Right atrium auricular region (tissue), 2 donors: ENCODE results near the gene MMEL1. TPM values are rescaled to one million over a fixed set of nuclear protein-coding genes. Genes with fewer than 3 reads are reported as not detected.

Experiments used
- DNase-seq: peaks from one replicate; pipeline ENCODE4 v3.0.0-alpha.2; 2019; ENCODE audit warnings: low spot score
- H3K27ac ChIP-seq, 2 donors: fragments of 200-600 bp; sonication (generic); 1 replicate in 1 of 2; 2 replicates in 1 of 2; pipeline ENCODE4 v1.5.1; 2016 to 2019
- H3K27me3 ChIP-seq, 2 donors: fragments of 200-600 bp; sonication (generic); one replicate each; pipeline versions ENCODE4 v1.5.1 to v1.6.0; 2017 to 2019
- H3K36me3 ChIP-seq: fragments of 200-600 bp; sonication (generic); one replicate; pipeline ENCODE4 v1.5.1; 2016
- H3K4me1 ChIP-seq, 2 donors: fragments of 200-600 bp; sonication (generic); one replicate each; pipeline versions ENCODE4 v1.5.1 to v1.6.0; 2017 to 2019
- H3K4me3 ChIP-seq, 2 donors: fragments of 200-600 bp; sonication (generic); 1 replicate in 1 of 2; 2 replicates in 1 of 2; pipeline ENCODE4 v1.5.1; 2017 to 2019; ENCODE audit warnings: mild to moderate bottlenecking in 1 of 2, moderate library complexity in 1 of 2
- H3K9me3 ChIP-seq, 2 donors: fragments of 200-600 bp; sonication (generic); one replicate each; pipeline ENCODE4 v1.5.1; 2019
- total RNA-seq, 2 donors: library from RNA; depleted of rRNA; stranded (reverse); fragments of >200 nt; gene quantifications; one replicate each; pipeline ENCODE4 v1.1.0, GENCODE V29; 2016
- TF ChIP-seq, protein P1 (sequence below), 2 donors: fragments of 200-600 bp; sonication (generic); IDR thresholded peaks; one replicate each; pipeline ENCODE4 v1.5.1; 2019; ENCODE audit warnings: antibody characterized with exemption in 2 of 2

The MMEL1 gene
- total RNA-seq, 2 donors from 2014 or later: not detected

GRCh38 chr1:2644171-2644570 is 11.4 kb upstream of the MMEL1 start:
- TF ChIP-seq, protein P1, sequence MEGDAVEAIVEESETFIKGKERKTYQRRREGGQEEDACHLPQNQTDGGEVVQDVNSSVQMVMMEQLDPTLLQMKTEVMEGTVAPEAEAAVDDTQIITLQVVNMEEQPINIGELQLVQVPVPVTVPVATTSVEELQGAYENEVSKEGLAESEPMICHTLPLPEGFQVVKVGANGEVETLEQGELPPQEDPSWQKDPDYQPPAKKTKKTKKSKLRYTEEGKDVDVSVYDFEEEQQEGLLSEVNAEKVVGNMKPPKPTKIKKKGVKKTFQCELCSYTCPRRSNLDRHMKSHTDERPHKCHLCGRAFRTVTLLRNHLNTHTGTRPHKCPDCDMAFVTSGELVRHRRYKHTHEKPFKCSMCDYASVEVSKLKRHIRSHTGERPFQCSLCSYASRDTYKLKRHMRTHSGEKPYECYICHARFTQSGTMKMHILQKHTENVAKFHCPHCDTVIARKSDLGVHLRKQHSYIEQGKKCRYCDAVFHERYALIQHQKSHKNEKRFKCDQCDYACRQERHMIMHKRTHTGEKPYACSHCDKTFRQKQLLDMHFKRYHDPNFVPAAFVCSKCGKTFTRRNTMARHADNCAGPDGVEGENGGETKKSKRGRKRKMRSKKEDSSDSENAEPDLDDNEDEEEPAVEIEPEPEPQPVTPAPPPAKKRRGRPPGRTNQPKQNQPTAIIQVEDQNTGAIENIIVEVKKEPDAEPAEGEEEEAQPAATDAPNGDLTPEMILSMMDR (IDR thresholded peaks at IDR 0.05): no peak
- Histone ChIP-seq H3K27ac (no peak overlapping the region), H3K27me3 (no peaks in the 10 kb centered on the region), H3K4me3 (no peak overlapping the region), H3K9me3 (peaks cover 0 to 23% of the 10 kb centered on the region in 2 donors), H3K4me1 (peaks cover 0 to 35% of the 10 kb centered on the region in 2 donors), H3K36me3 (no peaks in the 10 kb centered on the region)
- no peak for DNase-seq

- Histone ChIP-seq H3K27ac (peak overlapping the region in 1 of 2 donors; percentile 87), H3K36me3 (no peaks in the 10 kb centered on the region), H3K27me3 (no peaks in the 10 kb centered on the region), H3K4me1 (peaks cover 0 to 35% of the 10 kb centered on the region in 2 donors), H3K4me3 (peak overlapping the region; percentile 76 to 89), H3K9me3 (peaks cover 0 to 23% of the 10 kb centered on the region in 2 donors)
- TF ChIP-seq, protein P1 (IDR thresholded peaks at IDR 0.05): no peak
- no peak for DNase-seq
These were observed 10.7 kb upstream of the MMEL1 start for GRCh38 chr1:2643414-2644077.

GRCh38 chr1:2642560-2643413 is 10.0 kb upstream of the MMEL1 start:
- peak overlapping the region; percentile 76 to 89 for H3K4me3 ChIP-seq
- H3K9me3 ChIP-seq: peaks cover 0 to 17% of the 10 kb centered on the region in 2 donors
- H3K36me3 ChIP-seq: no peaks in the 10 kb centered on the region
- TF ChIP-seq, protein P1 (IDR thresholded peaks at IDR 0.05): peak in 1 of 2 donors; percentile 38
- peaks cover 0 to 35% of the 10 kb centered on the region in 2 donors for H3K4me1 ChIP-seq
- H3K27ac ChIP-seq: peak overlapping the region; percentile 80 to 87
- DNase-seq: peak; percentile 92
- no peaks in the 10 kb centered on the region for H3K27me3 ChIP-seq

- Histone ChIP-seq H3K27me3 (no peaks in the 10 kb centered on the region), H3K36me3 (no peaks in the 10 kb centered on the region), H3K27ac (peak overlapping the region; percentile 80 to 87), H3K4me3 (peak overlapping the region; percentile 76 to 89), H3K4me1 (peaks cover 0 to 35% of the 10 kb centered on the region in 2 donors), H3K9me3 (peaks cover 0 to 11% of the 10 kb centered on the region in 2 donors)
- no peak for DNase-seq
- TF ChIP-seq, protein P1 (IDR thresholded peaks at IDR 0.05): no peak
These were observed 9.3 kb upstream of the MMEL1 start for GRCh38 chr1:2642131-2642559.

GRCh38 chr1:2641381-2642130 is 8.7 kb upstream of the MMEL1 start:
- TF ChIP-seq, protein P1 (IDR thresholded peaks at IDR 0.05): no peak
- Histone ChIP-seq H3K4me3 (peak overlapping the region in 1 of 2 donors; percentile 89), H3K4me1 (peaks cover 0 to 35% of the 10 kb centered on the region in 2 donors), H3K27me3 (no peaks in the 10 kb centered on the region), H3K9me3 (peaks cover 0 to 10% of the 10 kb centered on the region in 2 donors), H3K27ac (peak overlapping the region in 1 of 2 donors; percentile 87), H3K36me3 (no peaks in the 10 kb centered on the region)
- DNase-seq: no peak
